NCI-H524 (cell line): ENCODE data around the gene SNHG17.
"Not testable (repeated sequence)": the region's sequence is repeated elsewhere in the genome, so short reads cannot be mapped to it uniquely, and the experiment has no call there.

Experiments
- DNase-seq, 2 experiments: peaks; one replicate each; lab custom pipeline; 2025; lab: John Stamatoyannopoulos, UW

SNHG17 gene

GRCh38 chr20:38434770-38435554, at the start of gene SNHG17:
Gene SNHG17, minus strand, starts transcription at chr20:38435328.
- DNase-seq = peak; percentile 80 to 95

GRCh38 chr20:38479596-38479995, 44.5 kb upstream of the SNHG17 start:
- no peak for DNase-seq

GRCh38 chr20:38477747-38478146, 42.6 kb upstream of the SNHG17 start:
- DNase-seq = no peak

- no peak for DNase-seq
These were observed 38.3 kb upstream of the SNHG17 start for GRCh38 chr20:38473367-38473795.

- DNase-seq = peak; percentile 99 to 100
These were observed 37.6 kb upstream of the SNHG17 start, which contains the start of gene RALGAPB for GRCh38 chr20:38472513-38473366. Gene RALGAPB, plus strand, starts transcription at chr20:38472843. Its CDS starts 15,590 bp downstream, at chr20:38488433.

- DNase-seq = no peak
These were observed 36.9 kb upstream of the SNHG17 start for GRCh38 chr20:38471987-38472512.

GRCh38 chr20:38471245-38471644, 36.1 kb upstream of the SNHG17 start:
- DNase-seq = no peak

- DNase-seq = no peak
These were observed 31.9 kb upstream of the SNHG17 start for GRCh38 chr20:38466983-38467382.

GRCh38 chr20:38466171-38466570, 31.0 kb upstream of the SNHG17 start:
- no peak for DNase-seq

GRCh38 chr20:38461569-38461968, 26.4 kb upstream of the SNHG17 start:
- DNase-seq = not testable (repeated sequence)

- not testable (repeated sequence) for DNase-seq
These were observed 26.0 kb upstream of the SNHG17 start for GRCh38 chr20:38461167-38461566.

- not testable (repeated sequence) for DNase-seq
These were observed 25.5 kb upstream of the SNHG17 start for GRCh38 chr20:38460631-38461030.

GRCh38 chr20:38460040-38460623, 25.0 kb upstream of the SNHG17 start:
- DNase-seq = peak; percentile 72 to 87

- DNase-seq = no peak
These were observed 23.2 kb upstream of the SNHG17 start for GRCh38 chr20:38458314-38458713.

GRCh38 chr20:38454556-38455473, 19.7 kb upstream of the SNHG17 start:
- no peak for DNase-seq

GRCh38 chr20:38453941-38454340, 18.8 kb upstream of the SNHG17 start:
- DNase-seq = no peak

GRCh38 chr20:38452880-38453624, 17.9 kb upstream of the SNHG17 start:
- no peak for DNase-seq

GRCh38 chr20:38450412-38450975, 15.4 kb upstream of the SNHG17 start:
- DNase-seq = no peak

- no peak for DNase-seq
These were observed 13.9 kb upstream of the SNHG17 start for GRCh38 chr20:38449046-38449445.
